Neural cell (in vitro differentiated cells): ENCODE results near the gene CC2D1A.

Experiments used
- CTCF ChIP-seq: fragments of 450-650 bp; IDR thresholded peaks from 2 replicates; pipeline ENCODE4 v1.5.1; 2014; ENCODE audit warnings: antibody characterized with exemption, mild to moderate bottlenecking, moderate library complexity; ENCODE audit not compliant: poor library complexity, severe bottlenecking
- EP300 ChIP-seq: fragments of 450-650 bp; conservative IDR thresholded peaks from 2 replicates; pipeline ENCODE4 v1.6.1; 2014; ENCODE audit warnings: antibody characterized with exemption, mild to moderate bottlenecking, moderate library complexity; ENCODE audit not compliant: poor library complexity, severe bottlenecking
- EZH2 ChIP-seq: fragments of 200-600, 300-800 bp; shearing (Covaris generic), sonication (generic); IDR thresholded peaks from 2 replicates; pipeline ENCODE4 v1.6.1; 2014; ENCODE audit warnings: antibody characterized with exemption, low read length, borderline replicate concordance, mild to moderate bottlenecking; ENCODE audit not compliant: insufficient read depth, poor library complexity, severe bottlenecking
- POLR2AphosphoS5 ChIP-seq: IDR thresholded peaks from 2 replicates; pipeline ENCODE4 v1.6.1; 2012
- TAF1 ChIP-seq: IDR thresholded peaks from 2 replicates; pipeline ENCODE4 v1.6.1; 2012; ENCODE audit warnings: low read depth

GRCh38 chr19:13864046-13864666 lies 41.8 kb upstream of the CC2D1A start:
- TF ChIP-seq CTCF: no peak
- TF ChIP-seq POLR2AphosphoS5: no peak
- TF ChIP-seq EZH2: no peak
- TF ChIP-seq EP300: no peak
- TF ChIP-seq TAF1: no peak
